Uterus (tissue), 4 donors: ENCODE results near the gene BAD. TPM values are rescaled to one million over a fixed set of nuclear protein-coding genes. Genes with fewer than 3 reads are reported as not detected.
"Not testable (repeated sequence)": the region's sequence is repeated elsewhere in the genome, so short reads cannot be mapped to it uniquely, and the experiment has no call there.

Source experiments
- DNase-seq, 2 donors: peaks; one replicate each; pipeline ENCODE4 v3.0.0-alpha.2; 2019 to 2020
- H3K27ac ChIP-seq, 2 donors: fragments of 200-600 bp; sonication (generic); 1 replicate in 1 of 2; 2 replicates in 1 of 2; pipeline ENCODE4 v1.5.1; 2016 to 2018
- H3K27me3 ChIP-seq, 2 donors: fragments of 200-600 bp; sonication (generic); one replicate each; pipeline ENCODE4 v1.5.1; 2018 to 2019; ENCODE audit warnings: control low read depth in 1 of 2
- H3K36me3 ChIP-seq, 2 donors: fragments of 200-600 bp; sonication (generic); one replicate each; pipeline ENCODE4 v1.5.1; 2019; ENCODE audit warnings: control low read depth in 1 of 2
- H3K4me1 ChIP-seq, 2 donors: fragments of 200-600 bp; sonication (generic); one replicate each; pipeline ENCODE4 v1.5.1; 2018 to 2019; ENCODE audit warnings: control low read depth in 1 of 2
- H3K4me3 ChIP-seq, 2 donors: fragments of 200-600 bp; sonication (generic); 1 replicate in 1 of 2; 2 replicates in 1 of 2; pipeline ENCODE4 v1.5.1; 2018 to 2019; ENCODE audit warnings: mild to moderate bottlenecking in 1 of 2
- H3K9me3 ChIP-seq, 2 donors: fragments of 200-600 bp; sonication (generic); one replicate each; pipeline ENCODE4 v1.5.1; 2019; ENCODE audit warnings: control low read depth in 1 of 2
- CTCF ChIP-seq, 4 experiments: fragments of 200-600 bp in 2 of 4; fragments of 450-650 bp in 2 of 4; sonication (generic) in 2 of 4; IDR thresholded peaks; one replicate each; pipeline ENCODE4 v1.5.1; 2016 to 2019; ENCODE audit warnings: antibody characterized with exemption in 4 of 4, mild to moderate bottlenecking in 2 of 4, moderate library complexity in 1 of 4
- POLR2A ChIP-seq, 2 donors: fragments of 450-650 bp; IDR thresholded peaks; one replicate each; pipeline ENCODE4 v1.6.1; 2016; ENCODE audit warnings: antibody characterized with exemption in 2 of 2, mild to moderate bottlenecking in 1 of 2, moderate library complexity in 1 of 2
- intact Hi-C: fragments of 100-400 bp; cut with DNase I; formaldehyde crosslinking; loops from one replicate; pipeline ENCODE4 v1.15.1; 2023; ENCODE audit warnings: low total_unique reads
- total RNA-seq, 4 donors: library from RNA; depleted of rRNA in 3 of 4; stranded (reverse); fragments of >200 nt in 3 of 4; gene quantifications; one replicate each; pipeline versions ENCODE4 v1.1.0 to v1.2.4, GENCODE V29; 2014 to 2023
- donor health status: DM: yes; HTN: yes; CAD: no.

BAD gene
- total RNA-seq, 4 donors from 2014 or later, result 54.8 to 72.9 (median 62.0) TPM

- DNase-seq, result peak; percentile 94 to 97
- no peaks in the 10 kb centered on the region for H3K36me3 ChIP-seq
- H3K9me3 ChIP-seq, result no peaks in the 10 kb centered on the region
- H3K4me1 ChIP-seq, result no peaks in the 10 kb centered on the region
- H3K27me3 ChIP-seq, result no peaks in the 10 kb centered on the region
- H3K27ac ChIP-seq, result peak within 1 kb of the TSS; percentile 97 to 98
- intact Hi-C loops, result no loop called here
- TF ChIP-seq CTCF (IDR thresholded peaks at IDR 0.05) (peak; percentile 44 to 80 (median 54)), POLR2A (IDR thresholded peaks at IDR 0.05) (peak; percentile 79 to 94)
- H3K4me3 ChIP-seq, result peak within 1 kb of the TSS; percentile 74 to 75
Observed at GRCh38 chr11:64317961-64318765, 33.7 kb upstream of the BAD start, which contains the start of gene PRDX5. Gene PRDX5, plus strand, starts transcription at chr11:64318121. Its CDS starts 95 bp downstream, at chr11:64318216.

- no peaks in the 10 kb centered on the region for H3K36me3 ChIP-seq
- H3K27ac ChIP-seq, result peak within 1 kb of the TSS; percentile 97 to 98
- DNase-seq, result peak; percentile 95 to 98
- peak within 1 kb of the TSS; percentile 74 to 75 for H3K4me3 ChIP-seq
- H3K27me3 ChIP-seq, result no peaks in the 10 kb centered on the region
- H3K4me1 ChIP-seq, result no peaks in the 10 kb centered on the region
- no peaks in the 10 kb centered on the region for H3K9me3 ChIP-seq
- intact Hi-C loops, result no loop called here
- TF ChIP-seq POLR2A (IDR thresholded peaks at IDR 0.05) (peak; percentile 70 to 85), CTCF (IDR thresholded peaks at IDR 0.05) (peak in 1 of 4 experiments; percentile 0)
Observed at GRCh38 chr11:64317325-64317960, 33.0 kb upstream of the BAD start, which contains the start of gene TRMT112. Gene TRMT112, minus strand, starts transcription at chr11:64317559. Its CDS starts 33 bp downstream, at chr11:64317526.

GRCh38 chr11:64316672-64317324 lies 32.3 kb upstream of the BAD start:
- Histone ChIP-seq H3K36me3 (no peaks in the 10 kb centered on the region), H3K27me3 (no peaks in the 10 kb centered on the region), H3K4me1 (no peaks in the 10 kb centered on the region), H3K27ac (peak overlapping the region; percentile 97 to 98), H3K9me3 (no peaks in the 10 kb centered on the region), H3K4me3 (peak overlapping the region; percentile 74 to 75)
- intact Hi-C loops, result no loop called here
- TF ChIP-seq CTCF (IDR thresholded peaks at IDR 0.05) (peak in 1 of 4 experiments; percentile 3), POLR2A (IDR thresholded peaks at IDR 0.05) (no peak)
- peak in 1 of 2 donors; percentile 60 for DNase-seq

GRCh38 chr11:64315667-64316526 lies 31.4 kb upstream of the BAD start:
- intact Hi-C loops, DNase-seq, H3K4me1 ChIP-seq, H3K27me3 ChIP-seq, H3K9me3 ChIP-seq, H3K36me3 ChIP-seq, H3K4me3 ChIP-seq: not testable (repeated sequence)
- peak overlapping the region in 1 of 2 donors; percentile 97 for H3K27ac ChIP-seq
